ENCODE data around the gene GAK. TPM values are rescaled to one million over a fixed set of nuclear protein-coding genes. Genes with fewer than 3 reads are reported as not detected.

GAK gene
- total and polyA plus RNA-seq, 2 of the 13 experiments (the other 11 are each of a cell fraction or from before 2014, with no cell fraction given) = 17.5 to 44.3 TPM

GRCh38 chr4:931960-932712 lies at the start of gene GAK, which contains the start of gene TMEM175 (continued):
- TF ChIP-seq STAT5B (CRISPR knock-in tag; IDR thresholded peaks at IDR 0.05) (no peak), ZBTB20 (CRISPR knock-in tag; IDR thresholded peaks at IDR 0.05; ENCODE audit: borderline replicate concordance, low read depth) (no peak), RARG (CRISPR knock-in tag; IDR thresholded peaks at IDR 0.05; ENCODE audit: low read depth) (no peak), THAP9 (CRISPR knock-in tag; IDR thresholded peaks at IDR 0.05; ENCODE audit: borderline replicate concordance) (peak; percentile 62; the same call in 1 of the 2 replicates), ZNF570 (CRISPR knock-in tag; IDR thresholded peaks at IDR 0.05; ENCODE audit: borderline replicate concordance) (no peak), TARDBP (CRISPR knock-in tag; IDR thresholded peaks at IDR 0.05) (peak; percentile 86), ZNF800 (CRISPR knock-in tag; IDR thresholded peaks at IDR 0.05) (0 out of 2 replicates have a peak, but pooled peaks have one; percentile 18), RAD51 (IDR thresholded peaks at IDR 0.05; ENCODE audit: borderline replicate concordance) (no peak), ZNF605 (CRISPR knock-in tag; IDR thresholded peaks at IDR 0.05) (peak; percentile 65; the same call in 1 of the 2 replicates), ZNF598 (CRISPR knock-in tag; IDR thresholded peaks at IDR 0.05; ENCODE audit: borderline replicate concordance) (peak; percentile 76; the same call in 1 of the 2 replicates), NFE2 (CRISPR knock-in tag; IDR thresholded peaks at IDR 0.05) (no peak), IRX3 (CRISPR knock-in tag; IDR thresholded peaks at IDR 0.05; ENCODE audit: borderline replicate concordance, low read depth) (0 out of 2 replicates have a peak, but pooled peaks have one; percentile 82), MEIS1 (CRISPR knock-in tag; IDR thresholded peaks at IDR 0.05; ENCODE audit: borderline replicate concordance) (no peak), ETV6 (CRISPR knock-in tag; conservative IDR thresholded peaks at IDR 0.05) (peak; percentile 68; the same call in 1 of the 2 replicates), MNT (IDR thresholded peaks at IDR 0.05) (peak; percentile 72), ARID3A (IDR thresholded peaks at IDR 0.05; ENCODE audit: low read depth, low read length) (no peak), AGO1 (IDR thresholded peaks at IDR 0.05; ENCODE audit: low read depth, low read length, poor library complexity, severe bottlenecking) (no peak), ZBTB1 (CRISPR knock-in tag; IDR thresholded peaks at IDR 0.05; ENCODE audit: borderline replicate concordance) (no peak), REXO4 (CRISPR knock-in tag; IDR thresholded peaks at IDR 0.05; ENCODE audit: borderline replicate concordance) (no peak), THAP8 (CRISPR knock-in tag; IDR thresholded peaks at IDR 0.05; ENCODE audit: borderline replicate concordance) (no peak)
